ENCODE measurements around the gene HVCN1.

The HVCN1 gene

GRCh38 chr12:110687396-110688169 lies 1.3 kb downstream of the HVCN1 start:
- H3K4me1 Mint-ChIP-seq, result peaks cover 22% of the 10 kb centered on the region
- H3K27me3 Mint-ChIP-seq (ENCODE audit: low read depth, poor library complexity), result peaks cover 13% of the 10 kb centered on the region
- TF ChIP-seq CTCF (IDR thresholded peaks at IDR 0.05), result no peak
- peak overlapping the region; percentile 82 for H3K4me3 Mint-ChIP-seq
- H3K27ac Mint-ChIP-seq, result no peak overlapping the region
- peaks cover 28% of the 10 kb centered on the region for H3K36me3 Mint-ChIP-seq (ENCODE audit: low read depth)
- H3K9me3 Mint-ChIP-seq, result peaks cover 28% of the 10 kb centered on the region
- no peak for DNase-seq

DNA sequence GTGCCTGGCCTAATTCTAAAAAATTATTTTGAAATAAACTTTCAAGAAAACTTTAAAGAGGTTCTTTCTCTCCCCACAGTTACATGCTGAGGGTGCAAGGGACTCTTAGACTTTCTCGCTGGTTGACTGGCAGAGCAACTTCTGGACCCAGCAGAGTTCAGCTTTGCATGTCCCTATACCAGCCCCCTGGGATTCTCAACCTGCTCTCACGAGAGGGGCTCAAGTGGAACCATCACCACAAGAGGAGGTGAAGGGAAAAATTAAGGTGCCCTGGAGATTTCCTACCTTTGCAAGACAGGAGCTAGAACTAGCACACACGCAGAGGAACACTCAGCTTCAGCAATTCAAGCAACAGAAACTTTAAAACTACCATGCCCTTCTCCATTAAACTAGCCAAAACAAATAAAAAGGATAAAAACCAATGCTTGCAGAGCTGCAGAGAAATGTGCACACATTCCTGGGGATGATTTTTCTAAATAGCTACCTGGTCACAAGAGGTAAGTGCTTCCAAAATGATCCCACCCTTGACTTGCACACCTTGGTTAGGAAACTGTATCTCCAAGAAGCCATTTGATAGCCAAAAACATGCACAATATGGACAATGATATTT lies 2.5 kb downstream of the HVCN1 start:
- Mint-ChIP-seq H3K36me3 (ENCODE audit: low read depth) (peaks cover 28% of the 10 kb centered on the region), H3K4me1 (peaks cover 22% of the 10 kb centered on the region), H3K27me3 (ENCODE audit: low read depth, poor library complexity) (peaks cover 11% of the 10 kb centered on the region), H3K4me3 (peak overlapping the region; percentile 66), H3K27ac (no peak overlapping the region), H3K9me3 (peaks cover 28% of the 10 kb centered on the region)
- DNase-seq, result no peak
- TF ChIP-seq CTCF (IDR thresholded peaks at IDR 0.05), result no peak

GRCh38 chr12:110684312-110684836 lies 4.5 kb downstream of the HVCN1 start:
- TF ChIP-seq CTCF (IDR thresholded peaks at IDR 0.05), result no peak
- no peak for DNase-seq
- Mint-ChIP-seq H3K36me3 (ENCODE audit: low read depth) (peaks cover 28% of the 10 kb centered on the region), H3K27me3 (ENCODE audit: low read depth, poor library complexity) (peaks cover 11% of the 10 kb centered on the region), H3K4me1 (peaks cover 12% of the 10 kb centered on the region), H3K27ac (no peak overlapping the region), H3K4me3 (no peak overlapping the region), H3K9me3 (peaks cover 28% of the 10 kb centered on the region)

GRCh38 chr12:110683888-110684287 lies 5.0 kb downstream of the HVCN1 start:
- Mint-ChIP-seq H3K4me1 (peaks cover 12% of the 10 kb centered on the region), H3K27ac (no peak overlapping the region), H3K27me3 (ENCODE audit: low read depth, poor library complexity) (peaks cover 11% of the 10 kb centered on the region), H3K9me3 (peaks cover 28% of the 10 kb centered on the region), H3K36me3 (ENCODE audit: low read depth) (peaks cover 28% of the 10 kb centered on the region), H3K4me3 (no peak overlapping the region)
- no peak for DNase-seq
- TF ChIP-seq CTCF (IDR thresholded peaks at IDR 0.05), result no peak

DNA sequence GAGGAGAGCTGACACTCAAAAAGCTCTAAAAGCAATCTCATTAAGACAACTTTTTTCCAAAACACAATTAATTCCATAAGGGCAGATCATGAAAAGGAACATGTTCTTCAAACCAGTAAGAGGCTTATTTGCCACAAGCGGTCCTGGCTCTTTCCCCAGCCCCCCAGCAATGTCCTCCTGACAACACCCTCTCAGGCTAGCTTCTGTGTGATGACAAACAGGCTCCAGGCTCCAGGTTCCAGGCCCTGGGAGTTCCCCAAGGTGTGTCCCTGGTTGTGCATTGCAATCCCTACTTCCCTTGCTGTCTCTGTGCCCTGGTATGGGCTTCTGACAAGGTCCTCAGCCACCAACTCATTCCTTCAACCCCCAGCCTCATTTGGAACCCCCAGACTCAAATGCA lies 8.9 kb downstream of the HVCN1 start:
- Mint-ChIP-seq H3K36me3 (ENCODE audit: low read depth) (peaks cover 14% of the 10 kb centered on the region), H3K27me3 (ENCODE audit: low read depth, poor library complexity) (no peaks in the 10 kb centered on the region), H3K4me3 (no peak overlapping the region), H3K4me1 (no peaks in the 10 kb centered on the region), H3K9me3 (peaks cover 13% of the 10 kb centered on the region), H3K27ac (no peak overlapping the region)
- no peak for TF ChIP-seq CTCF (IDR thresholded peaks at IDR 0.05)
- DNase-seq, result no peak
